Gastroesophageal sphincter (tissue), 3 donors: ENCODE results near the gene DEDD.

ENCODE experiments used
- EP300 ChIP-seq: sonication (generic); formaldehyde crosslinking; IDR thresholded peaks from one replicate; pipeline ENCODE4 v1.6.1; 2017; ENCODE audit warnings: antibody characterized with exemption, mild to moderate bottlenecking
- POLR2A ChIP-seq, 2 donors: fragments of 450-650 bp; IDR thresholded peaks; one replicate each; pipeline ENCODE4 v1.6.1; 2017; ENCODE audit warnings: antibody characterized with exemption in 2 of 2, mild to moderate bottlenecking in 2 of 2, moderate library complexity in 1 of 2
- POLR2AphosphoS5 ChIP-seq: sonication (generic); formaldehyde crosslinking; IDR thresholded peaks from one replicate; pipeline ENCODE4 v1.6.1; 2017; ENCODE audit warnings: antibody characterized with exemption
- TF ChIP-seq, protein P1 (sequence below), 4 experiments: fragments of 200-600 bp in 2 of 4; fragments of 450-650 bp in 2 of 4; sonication (generic) in 1 of 4; IDR thresholded peaks; one replicate each; pipeline ENCODE4 v1.5.1; 2017 to 2019; ENCODE audit warnings: antibody characterized with exemption in 4 of 4, mild to moderate bottlenecking in 2 of 4, moderate library complexity in 2 of 4

DNA sequence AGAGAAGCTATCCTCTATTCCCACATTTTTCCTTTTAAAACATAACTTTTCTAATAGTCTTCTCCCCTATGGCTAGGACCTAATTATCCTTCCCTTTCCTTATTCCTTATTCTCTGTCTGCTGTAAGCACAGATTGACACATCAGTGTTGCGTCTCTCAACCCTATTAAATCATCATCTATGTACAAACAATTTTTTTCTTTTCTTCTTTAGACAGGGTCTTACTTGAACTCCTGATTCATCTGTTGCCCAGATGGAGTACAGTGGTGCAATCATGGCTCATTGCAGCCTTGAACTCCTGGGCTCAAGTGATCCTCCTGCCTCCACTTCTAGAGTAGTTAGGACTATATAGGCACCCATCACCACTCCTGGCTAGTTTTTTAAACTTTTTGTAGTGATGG, 26.0 kb downstream of the DEDD start:
- TF ChIP-seq, protein P1, sequence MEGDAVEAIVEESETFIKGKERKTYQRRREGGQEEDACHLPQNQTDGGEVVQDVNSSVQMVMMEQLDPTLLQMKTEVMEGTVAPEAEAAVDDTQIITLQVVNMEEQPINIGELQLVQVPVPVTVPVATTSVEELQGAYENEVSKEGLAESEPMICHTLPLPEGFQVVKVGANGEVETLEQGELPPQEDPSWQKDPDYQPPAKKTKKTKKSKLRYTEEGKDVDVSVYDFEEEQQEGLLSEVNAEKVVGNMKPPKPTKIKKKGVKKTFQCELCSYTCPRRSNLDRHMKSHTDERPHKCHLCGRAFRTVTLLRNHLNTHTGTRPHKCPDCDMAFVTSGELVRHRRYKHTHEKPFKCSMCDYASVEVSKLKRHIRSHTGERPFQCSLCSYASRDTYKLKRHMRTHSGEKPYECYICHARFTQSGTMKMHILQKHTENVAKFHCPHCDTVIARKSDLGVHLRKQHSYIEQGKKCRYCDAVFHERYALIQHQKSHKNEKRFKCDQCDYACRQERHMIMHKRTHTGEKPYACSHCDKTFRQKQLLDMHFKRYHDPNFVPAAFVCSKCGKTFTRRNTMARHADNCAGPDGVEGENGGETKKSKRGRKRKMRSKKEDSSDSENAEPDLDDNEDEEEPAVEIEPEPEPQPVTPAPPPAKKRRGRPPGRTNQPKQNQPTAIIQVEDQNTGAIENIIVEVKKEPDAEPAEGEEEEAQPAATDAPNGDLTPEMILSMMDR (IDR thresholded peaks at IDR 0.05) = no peak
- TF ChIP-seq POLR2AphosphoS5 (no peak), POLR2A (IDR thresholded peaks at IDR 0.05) (no peak), EP300 (no peak)
